Neural crest cell (in vitro differentiated cells): ENCODE data around the gene CAPN3. TPM values are rescaled to one million over a fixed set of nuclear protein-coding genes. Genes with fewer than 3 reads are reported as not detected.

ENCODE experiments used
- DNase-seq: peaks from one replicate; pipeline ENCODE4 v3.0.0; 2021; ENCODE audit warnings: low read depth, mixed read lengths, low spot score
- H3K27ac Mint-ChIP-seq: one replicate; pipeline ENCODE4 v1.8.0; 2021; ENCODE audit warnings: mild to moderate bottlenecking, mixed read lengths; ENCODE audit not compliant: unreplicated experiment
- H3K27me3 Mint-ChIP-seq: 2 replicates; pipeline ENCODE4 v1.8.0; 2021; ENCODE audit warnings: low read depth, mild to moderate bottlenecking, mixed read lengths
- H3K36me3 Mint-ChIP-seq: 2 replicates; pipeline ENCODE4 v1.8.0; 2021; ENCODE audit warnings: low read depth, mild to moderate bottlenecking, mixed read lengths
- H3K4me1 Mint-ChIP-seq: 2 replicates; pipeline ENCODE4 v1.8.0; 2021; ENCODE audit warnings: mixed read lengths
- H3K4me3 Mint-ChIP-seq: one replicate; pipeline ENCODE4 v1.8.0; 2021; ENCODE audit warnings: mild to moderate bottlenecking, mixed read lengths
- H3K9me3 Mint-ChIP-seq: 2 replicates; pipeline ENCODE4 v1.8.0; 2021; ENCODE audit warnings: mixed read lengths
- CTCF ChIP-seq: fragments of 200-600 bp; sonication (generic); conservative IDR thresholded peaks from 2 replicates; pipeline ENCODE4 v1.5.0; 2021; ENCODE audit warnings: antibody characterized with exemption, mild to moderate bottlenecking
- total RNA-seq: library from RNA; stranded (reverse); gene quantifications from 2 replicates; pipeline ENCODE4 v1.2.1, GENCODE V29; 2021

CAPN3 gene
- total RNA-seq, 1 donor from 2014 or later = 2.7 TPM

- Mint-ChIP-seq H3K27ac (no peak overlapping the region), H3K9me3 (peaks cover 17% of the 10 kb centered on the region), H3K4me1 (no peaks in the 10 kb centered on the region), H3K36me3 (peaks cover 17% of the 10 kb centered on the region), H3K4me3 (no peak overlapping the region), H3K27me3 (no peaks in the 10 kb centered on the region)
- TF ChIP-seq CTCF = no peak
- DNase-seq = no peak
Observed at GRCh38 chr15:42338500-42338899, 20.8 kb upstream of the CAPN3 start.

- DNase-seq = no peak
- H3K4me1 Mint-ChIP-seq = no peaks in the 10 kb centered on the region
Observed at GRCh38 chr15:42343596-42344232, 15.6 kb upstream of the CAPN3 start.

GRCh38 chr15:42344763-42345162 is 14.5 kb upstream of the CAPN3 start:
- H3K36me3 Mint-ChIP-seq = no peaks in the 10 kb centered on the region
- H3K4me1 Mint-ChIP-seq = no peaks in the 10 kb centered on the region
- no peak for TF ChIP-seq CTCF
- no peak overlapping the region for H3K4me3 Mint-ChIP-seq
- no peak overlapping the region for H3K27ac Mint-ChIP-seq
- no peaks in the 10 kb centered on the region for H3K9me3 Mint-ChIP-seq
- no peaks in the 10 kb centered on the region for H3K27me3 Mint-ChIP-seq
- DNase-seq = no peak

More at GRCh38 chr15:42343596-42344232, 15.6 kb upstream of the CAPN3 start:
- no peak for TF ChIP-seq CTCF
- Mint-ChIP-seq H3K4me3 (no peak overlapping the region), H3K9me3 (no peaks in the 10 kb centered on the region), H3K27ac (no peak overlapping the region), H3K36me3 (no peaks in the 10 kb centered on the region), H3K27me3 (no peaks in the 10 kb centered on the region)

- H3K4me1 Mint-ChIP-seq = no peaks in the 10 kb centered on the region
- TF ChIP-seq CTCF = no peak
- DNase-seq = no peak
- no peaks in the 10 kb centered on the region for H3K9me3 Mint-ChIP-seq
- no peak overlapping the region for H3K27ac Mint-ChIP-seq
- no peak overlapping the region for H3K4me3 Mint-ChIP-seq
- no peaks in the 10 kb centered on the region for H3K27me3 Mint-ChIP-seq
- no peaks in the 10 kb centered on the region for H3K36me3 Mint-ChIP-seq
Observed at GRCh38 chr15:42345504-42345903, 13.8 kb upstream of the CAPN3 start.

GRCh38 chr15:42348083-42348482 is 11.2 kb upstream of the CAPN3 start:
- Mint-ChIP-seq H3K4me1 (no peaks in the 10 kb centered on the region), H3K9me3 (no peaks in the 10 kb centered on the region), H3K27ac (no peak overlapping the region), H3K4me3 (no peak overlapping the region), H3K36me3 (no peaks in the 10 kb centered on the region), H3K27me3 (no peaks in the 10 kb centered on the region)
- no peak for DNase-seq
- TF ChIP-seq CTCF = no peak

GRCh38 chr15:42349186-42349585 is 10.1 kb upstream of the CAPN3 start:
- TF ChIP-seq CTCF = no peak
- Mint-ChIP-seq H3K4me1 (no peaks in the 10 kb centered on the region), H3K36me3 (no peaks in the 10 kb centered on the region), H3K9me3 (no peaks in the 10 kb centered on the region), H3K27ac (no peak overlapping the region), H3K4me3 (no peak overlapping the region), H3K27me3 (no peaks in the 10 kb centered on the region)
- DNase-seq = no peak
